ENCODE results near the gene TPP1. TPM values are rescaled to one million over a fixed set of nuclear protein-coding genes. Genes with fewer than 3 reads are reported as not detected.

TPP1 gene
- total and polyA plus RNA-seq, 10 of the 15 experiments (the other 5 are each of a cell fraction or from before 2014, with no cell fraction given) = 7.5 to 64.6 (median 38.3) TPM

- TF ChIP-seq E4F1 (IDR thresholded peaks at IDR 0.05; ENCODE audit: borderline replicate concordance, partially characterized antibody) (no peak), NBN (IDR thresholded peaks at IDR 0.05) (0 out of 2 replicates have a peak, but pooled peaks have one; percentile 53), CTCF (IDR thresholded peaks at IDR 0.05 in 2 of 3, conservative IDR thresholded peaks at IDR 0.05 in 1 of 3; ENCODE audit: control insufficient read depth in 2 of 3, extremely low read depth in 1 of 3, insufficient read depth in 1 of 3, low read depth in 3 of 3, low read length in 3 of 3) (peak; percentile 40 to 54 (median 52); a peak in 5 of 6 replicates), RAD51 (IDR thresholded peaks at IDR 0.05) (no peak; the same call in 1 of the 2 replicates)
- TF ChIP-seq, protein P1, sequence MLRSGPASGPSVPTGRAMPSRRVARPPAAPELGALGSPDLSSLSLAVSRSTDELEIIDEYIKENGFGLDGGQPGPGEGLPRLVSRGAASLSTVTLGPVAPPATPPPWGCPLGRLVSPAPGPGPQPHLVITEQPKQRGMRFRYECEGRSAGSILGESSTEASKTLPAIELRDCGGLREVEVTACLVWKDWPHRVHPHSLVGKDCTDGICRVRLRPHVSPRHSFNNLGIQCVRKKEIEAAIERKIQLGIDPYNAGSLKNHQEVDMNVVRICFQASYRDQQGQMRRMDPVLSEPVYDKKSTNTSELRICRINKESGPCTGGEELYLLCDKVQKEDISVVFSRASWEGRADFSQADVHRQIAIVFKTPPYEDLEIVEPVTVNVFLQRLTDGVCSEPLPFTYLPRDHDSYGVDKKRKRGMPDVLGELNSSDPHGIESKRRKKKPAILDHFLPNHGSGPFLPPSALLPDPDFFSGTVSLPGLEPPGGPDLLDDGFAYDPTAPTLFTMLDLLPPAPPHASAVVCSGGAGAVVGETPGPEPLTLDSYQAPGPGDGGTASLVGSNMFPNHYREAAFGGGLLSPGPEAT (IDR thresholded peaks at IDR 0.05; ENCODE audit: low read depth) = peak; percentile 51; the same call in 1 of the 2 replicates
- TF ChIP-seq, protein P2, sequence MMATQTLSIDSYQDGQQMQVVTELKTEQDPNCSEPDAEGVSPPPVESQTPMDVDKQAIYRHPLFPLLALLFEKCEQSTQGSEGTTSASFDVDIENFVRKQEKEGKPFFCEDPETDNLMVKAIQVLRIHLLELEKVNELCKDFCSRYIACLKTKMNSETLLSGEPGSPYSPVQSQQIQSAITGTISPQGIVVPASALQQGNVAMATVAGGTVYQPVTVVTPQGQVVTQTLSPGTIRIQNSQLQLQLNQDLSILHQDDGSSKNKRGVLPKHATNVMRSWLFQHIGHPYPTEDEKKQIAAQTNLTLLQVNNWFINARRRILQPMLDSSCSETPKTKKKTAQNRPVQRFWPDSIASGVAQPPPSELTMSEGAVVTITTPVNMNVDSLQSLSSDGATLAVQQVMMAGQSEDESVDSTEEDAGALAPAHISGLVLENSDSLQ (IDR thresholded peaks at IDR 0.05) = no peak
Measured at GRCh38 chr11:6667733-6668374, 48.6 kb upstream of the TPP1 start (continued).

Measured in GM12878 (cell line).